HG03159 (cell line): ENCODE data around the gene MYO18B.

Experiments used
- ATAC-seq: cut with Tn5 transposase; IDR thresholded peaks from one replicate; pipeline ENCODE4 v1.9.1; 2021; ENCODE audit warnings: mild to moderate bottlenecking, moderate library complexity; ENCODE audit not compliant: unreplicated experiment

MYO18B gene

GRCh38 chr22:26031641-26032040 is 289.7 kb downstream of the MYO18B start:
- no peak for ATAC-seq

GRCh38 chr22:26033071-26033470 is 291.1 kb downstream of the MYO18B start:
- ATAC-seq = no peak

- ATAC-seq = no peak
Observed at GRCh38 chr22:26033586-26033985, 291.6 kb downstream of the MYO18B start.

DNA sequence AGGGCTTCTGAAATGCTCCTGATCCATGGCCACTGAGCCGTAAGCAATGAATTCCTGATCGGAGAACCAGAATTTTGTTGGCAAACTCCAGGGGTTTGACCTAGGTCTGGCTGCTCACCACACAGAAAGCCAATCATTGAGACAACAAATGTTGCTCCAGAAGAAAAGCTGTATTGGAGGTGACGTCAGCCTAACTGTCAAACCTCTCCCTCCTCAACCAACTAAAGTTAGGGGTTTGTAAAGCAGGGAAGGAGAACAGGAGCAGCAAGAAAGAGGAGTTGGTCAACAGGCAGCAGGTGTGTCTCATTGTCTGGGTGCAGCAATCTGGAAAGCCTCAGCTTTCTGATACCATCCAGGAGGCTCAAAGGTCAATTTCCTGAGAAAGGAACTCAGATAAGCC is 293.5 kb downstream of the MYO18B start:
- no peak for ATAC-seq

GRCh38 chr22:26038365-26038764 is 296.4 kb downstream of the MYO18B start:
- no peak for ATAC-seq

DNA sequence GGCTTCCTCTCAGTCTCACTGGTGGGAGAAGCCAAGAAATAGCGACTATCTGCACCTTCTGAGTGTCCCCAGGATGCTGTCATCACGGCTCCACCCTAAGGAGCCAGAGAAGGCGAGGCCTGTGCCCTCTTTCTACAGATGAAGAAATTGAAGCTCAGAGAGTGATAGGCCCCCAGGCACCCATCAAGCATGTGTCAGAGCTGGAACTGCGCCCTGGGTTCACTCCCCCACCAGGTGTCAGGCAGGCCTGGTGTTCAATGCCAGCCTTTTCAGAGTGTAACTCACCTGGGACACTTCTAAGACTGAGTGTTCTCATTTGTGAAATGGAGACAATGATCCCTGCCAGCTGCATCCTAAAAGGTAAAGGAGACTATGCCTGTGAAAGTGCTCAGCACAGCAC is 299.9 kb downstream of the MYO18B start:
- ATAC-seq = no peak

- no peak for ATAC-seq
Observed at GRCh38 chr22:26043031-26043430, 301.0 kb downstream of the MYO18B start.

DNA sequence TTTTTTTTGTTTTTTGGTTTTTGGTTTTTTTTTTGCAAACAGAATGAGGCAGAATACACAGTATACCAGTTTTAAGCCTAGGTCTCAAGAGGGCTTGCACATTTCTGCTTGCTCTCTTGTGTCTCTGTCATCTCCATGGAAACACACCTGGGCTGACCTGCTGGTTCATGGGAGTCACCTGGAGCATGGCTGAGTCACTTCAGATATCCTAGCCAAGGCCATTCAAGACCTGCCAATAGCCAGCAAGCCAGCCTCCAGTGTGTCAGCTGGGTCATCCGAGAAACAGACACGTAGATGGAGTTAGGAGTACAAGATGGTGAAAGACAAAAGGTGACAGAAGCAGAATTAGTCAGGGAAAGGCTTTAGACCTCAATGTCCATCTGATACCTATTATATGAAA is 303.1 kb downstream of the MYO18B start:
- no peak for ATAC-seq

DNA sequence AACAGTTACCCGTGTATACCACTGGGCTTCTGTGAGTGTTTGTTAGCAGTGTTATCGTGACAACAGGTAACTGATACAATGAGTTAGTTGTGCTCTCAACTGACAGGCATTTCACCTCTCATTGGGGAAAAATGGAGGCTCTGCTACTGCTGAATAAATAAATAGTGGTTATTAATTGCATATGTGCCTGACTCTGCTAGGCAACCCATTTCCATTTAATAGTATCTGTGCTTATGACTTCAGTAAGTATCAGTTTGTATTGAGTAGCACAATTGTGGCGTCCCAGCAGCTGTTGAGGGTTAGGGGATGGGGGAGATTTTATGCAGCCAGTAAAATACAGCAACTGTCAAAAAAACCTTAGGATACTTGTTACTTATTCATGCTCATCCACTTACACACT is 303.9 kb downstream of the MYO18B start:
- ATAC-seq = no peak

DNA sequence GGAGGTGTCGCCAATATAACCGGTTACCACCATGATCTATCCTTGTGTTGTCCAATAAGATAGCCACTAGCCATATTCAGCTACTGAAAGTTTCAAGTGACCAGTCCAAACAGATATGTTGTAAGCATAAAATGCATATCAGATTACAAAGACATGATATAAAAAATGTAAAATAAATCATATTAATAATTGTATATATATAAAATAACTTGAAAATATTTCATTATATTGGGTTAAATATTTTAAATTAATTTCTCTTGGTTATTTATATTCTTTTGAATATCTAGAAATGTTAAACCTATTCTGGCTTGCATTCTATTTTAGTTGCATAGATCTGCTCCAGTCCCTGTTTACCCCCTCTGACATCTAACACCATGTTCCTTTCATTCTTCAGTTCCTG is 305.5 kb downstream of the MYO18B start:
- no peak for ATAC-seq

- no peak for ATAC-seq
Observed at GRCh38 chr22:26047920-26048319, 305.9 kb downstream of the MYO18B start.

GRCh38 chr22:26050079-26050478 is 308.1 kb downstream of the MYO18B start:
- no peak for ATAC-seq

DNA sequence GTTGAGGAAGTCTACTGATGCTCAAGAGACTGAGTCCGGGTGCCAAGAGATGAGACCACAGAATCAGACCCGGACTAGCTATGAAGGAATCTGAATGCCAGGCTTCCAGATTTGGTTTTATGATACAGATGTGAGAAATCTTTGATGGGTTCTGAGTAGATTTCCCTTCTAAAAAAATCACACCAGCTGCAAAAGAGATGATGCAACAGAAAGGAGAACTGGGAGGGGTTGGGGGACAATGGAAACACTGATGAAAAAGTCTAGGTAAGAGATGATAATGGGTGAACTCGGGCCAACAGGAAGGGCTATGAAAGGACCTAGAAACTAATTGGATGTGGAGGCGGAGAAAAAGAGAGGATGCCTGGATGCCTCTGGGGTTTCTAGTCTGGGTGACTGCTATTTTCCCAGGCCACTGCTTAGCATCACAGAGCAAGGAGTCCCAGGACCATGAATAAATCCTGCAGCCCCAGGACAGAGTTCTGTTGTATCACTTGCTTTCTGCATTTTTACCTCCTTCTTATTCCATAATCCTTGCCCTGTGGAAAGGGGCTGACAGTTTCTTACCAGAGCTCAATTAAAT is 311.8 kb downstream of the MYO18B start:
- ATAC-seq = no peak

- no peak for ATAC-seq
Observed at GRCh38 chr22:26054841-26055605, 313.0 kb downstream of the MYO18B start.

DNA sequence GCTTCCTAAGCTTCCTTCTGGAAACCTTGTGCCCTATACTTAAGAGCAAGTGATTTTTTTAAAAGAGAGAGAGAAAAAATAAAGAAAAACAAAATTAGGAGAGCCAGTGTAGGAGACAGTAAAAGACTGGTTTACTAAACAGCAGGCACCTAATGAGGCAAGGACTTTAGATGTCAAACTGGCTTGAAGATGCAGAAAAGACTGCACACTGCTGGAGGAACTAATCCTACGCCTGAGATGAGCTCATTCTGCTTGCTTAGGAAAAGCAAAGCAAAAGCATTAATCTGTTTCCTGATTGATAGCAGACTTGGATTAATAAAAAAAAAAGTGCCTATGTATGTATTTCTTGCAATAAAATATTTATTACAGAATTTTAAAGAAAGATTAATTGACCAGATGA is 313.7 kb downstream of the MYO18B start:
- ATAC-seq = no peak

- ATAC-seq = no peak
Observed at GRCh38 chr22:26056455-26057200, 314.6 kb downstream of the MYO18B start.

GRCh38 chr22:26057731-26058130 is 315.7 kb downstream of the MYO18B start:
- no peak for ATAC-seq

- no peak for ATAC-seq
Observed at GRCh38 chr22:26064048-26064447, 322.1 kb downstream of the MYO18B start.

DNA sequence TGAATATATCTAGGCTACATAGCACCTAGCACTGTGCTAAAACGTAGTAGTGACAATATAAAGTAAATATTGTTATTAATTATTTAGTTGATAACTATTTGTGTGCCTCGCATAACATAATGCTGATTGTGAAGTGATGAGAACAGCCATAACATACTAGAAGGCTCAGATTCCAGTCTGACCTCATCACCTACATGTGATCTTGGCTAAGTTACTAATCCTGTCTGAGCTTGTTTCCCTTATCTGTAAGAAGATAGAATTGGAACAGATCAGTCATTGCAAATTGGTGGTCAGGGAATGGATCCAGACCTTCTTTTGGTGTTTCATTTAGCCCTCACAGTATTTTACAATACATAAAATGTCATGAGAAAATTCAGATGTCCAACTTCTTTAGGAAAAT is 323.9 kb downstream of the MYO18B start:
- no peak for ATAC-seq

- ATAC-seq = no peak
Observed at GRCh38 chr22:26066534-26066933, 324.5 kb downstream of the MYO18B start.

GRCh38 chr22:26068571-26068970 is 326.6 kb downstream of the MYO18B start:
- ATAC-seq = no peak

GRCh38 chr22:26072621-26073020 is 330.6 kb downstream of the MYO18B start:
- ATAC-seq = no peak
